ENCODE results near the gene CACNA2D2. TPM values are rescaled to one million over a fixed set of nuclear protein-coding genes. Genes with fewer than 3 reads are reported as not detected.

CACNA2D2 gene
- total and polyA plus RNA-seq, 2 of the 8 experiments (the other 6 are each of a cell fraction or from before 2014, with no cell fraction given), result 14.1 to 25.0 TPM

DNA sequence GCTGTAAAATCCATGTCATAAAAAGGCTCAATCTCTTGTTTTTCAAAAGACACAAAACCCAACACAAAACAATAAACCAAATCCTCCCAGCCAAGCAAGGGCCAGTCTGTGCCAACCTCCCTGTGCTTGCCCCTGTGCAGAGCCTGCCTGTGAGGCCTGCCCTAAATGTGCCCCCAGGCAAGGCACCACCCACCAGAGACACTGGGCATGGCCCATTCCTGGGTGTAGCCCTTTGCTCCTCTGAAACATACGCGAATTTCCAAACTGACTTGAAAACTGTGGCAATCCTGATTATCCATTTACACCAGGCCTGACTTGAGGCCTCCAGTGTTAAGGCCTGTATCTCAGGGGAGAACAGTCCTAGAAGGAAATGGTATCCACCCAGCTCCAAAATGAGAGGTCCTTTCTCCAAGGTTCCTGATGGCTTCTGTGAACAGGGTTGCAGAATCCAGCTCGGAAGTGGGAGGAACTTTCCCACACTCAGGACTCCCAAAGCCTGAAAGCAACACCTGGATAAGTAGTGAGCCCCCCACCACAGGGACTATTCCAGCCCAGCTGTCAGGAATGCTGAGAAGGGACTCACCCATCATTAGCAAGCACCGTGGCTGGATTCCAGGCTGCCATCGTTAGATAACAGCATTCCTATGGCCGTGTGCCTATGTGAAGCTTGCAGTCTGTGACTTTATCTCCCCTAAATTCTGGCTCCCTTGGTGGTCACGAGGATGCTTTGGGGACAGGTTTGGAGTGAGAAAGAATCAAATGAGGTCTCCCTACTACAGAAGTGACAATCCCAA is 61.8 kb downstream of the CACNA2D2 start (continued):
- TF ChIP-seq BACH1 (IDR thresholded peaks at IDR 0.05; ENCODE audit: low read length) (no peak), KDM4A (IDR thresholded peaks at IDR 0.05; ENCODE audit: low read depth, low read length, severe bottlenecking) (no peak), EZH2 (IDR thresholded peaks at IDR 0.05; ENCODE audit: low read depth, low read length, severe bottlenecking) (no peak), BRCA1 (IDR thresholded peaks at IDR 0.05; ENCODE audit: low read depth, low read length) (no peak), HDAC2 (IDR thresholded peaks at IDR 0.05; ENCODE audit: borderline replicate concordance in 1 of 2, low read depth in 2 of 2, low read length in 2 of 2) (no peak), TCF12 (IDR thresholded peaks at IDR 0.05; ENCODE audit: low read depth, low read length) (no peak), SAP30 (IDR thresholded peaks at IDR 0.05; ENCODE audit: insufficient read depth, insufficient replicate concordance, low read length) (no peak)
- TF ChIP-seq, protein P1, sequence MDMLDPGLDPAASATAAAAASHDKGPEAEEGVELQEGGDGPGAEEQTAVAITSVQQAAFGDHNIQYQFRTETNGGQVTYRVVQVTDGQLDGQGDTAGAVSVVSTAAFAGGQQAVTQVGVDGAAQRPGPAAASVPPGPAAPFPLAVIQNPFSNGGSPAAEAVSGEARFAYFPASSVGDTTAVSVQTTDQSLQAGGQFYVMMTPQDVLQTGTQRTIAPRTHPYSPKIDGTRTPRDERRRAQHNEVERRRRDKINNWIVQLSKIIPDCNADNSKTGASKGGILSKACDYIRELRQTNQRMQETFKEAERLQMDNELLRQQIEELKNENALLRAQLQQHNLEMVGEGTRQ (IDR thresholded peaks at IDR 0.05; ENCODE audit: low read length), result no peak

Data from H1 (cell line).